DMS 273 treated with DMSO at 0.1 percent for 48 hours (cell line): ENCODE data around the gene VPS35.
"Not testable (repeated sequence)": the region's sequence is repeated elsewhere in the genome, so short reads cannot be mapped to it uniquely, and the experiment has no call there.

Experiments used
- DNase-seq: peaks from one replicate; lab custom pipeline; 2025; lab: John Stamatoyannopoulos, UW

The VPS35 gene

GRCh38 chr16:46712911-46713310, 23.9 kb upstream of the VPS35 start:
- no peak for DNase-seq

- no peak for DNase-seq
Observed at GRCh38 chr16:46711106-46712058, 22.4 kb upstream of the VPS35 start.

- no peak for DNase-seq
Observed at GRCh38 chr16:46709469-46710005, 20.6 kb upstream of the VPS35 start.

GRCh38 chr16:46706642-46707041, 17.7 kb upstream of the VPS35 start:
- DNase-seq, result no peak

GRCh38 chr16:46702030-46702429, 13.1 kb upstream of the VPS35 start:
- no peak for DNase-seq

- no peak for DNase-seq
Observed at GRCh38 chr16:46701615-46702014, 12.6 kb upstream of the VPS35 start.

GRCh38 chr16:46700048-46700447, 11.1 kb upstream of the VPS35 start:
- no peak for DNase-seq

- DNase-seq, result no peak
Observed at GRCh38 chr16:46696957-46697356, 8.0 kb upstream of the VPS35 start.

GRCh38 chr16:46695937-46696336, 7.0 kb upstream of the VPS35 start:
- no peak for DNase-seq

GRCh38 chr16:46693598-46693997, 4.6 kb upstream of the VPS35 start:
- DNase-seq, result no peak

- no peak for DNase-seq
Observed at GRCh38 chr16:46691726-46692125, 2.7 kb upstream of the VPS35 start.

- no peak for DNase-seq
Observed at GRCh38 chr16:46690281-46691178, 1.6 kb upstream of the VPS35 start.

GRCh38 chr16:46689365-46690280, 645 bp upstream of the VPS35 start, which contains the start of gene ORC6:
TSS of gene ORC6 (plus strand) at chr16:46689659. CDS start at chr16:46689706, 47 bp downstream.
- DNase-seq, result peak; percentile 98

GRCh38 chr16:46688101-46688653, 801 bp downstream of the VPS35 start:
- DNase-seq, result no peak

- no peak for DNase-seq
Observed at GRCh38 chr16:46687486-46687885, 1.5 kb downstream of the VPS35 start.

GRCh38 chr16:46686815-46687473, 2.0 kb downstream of the VPS35 start:
- DNase-seq, result no peak

GRCh38 chr16:46681867-46682266, 7.1 kb downstream of the VPS35 start:
- not testable (repeated sequence) for DNase-seq

GRCh38 chr16:46677943-46678342, 11.0 kb downstream of the VPS35 start:
- DNase-seq, result not testable (repeated sequence)

- DNase-seq, result peak; percentile 32
Observed at GRCh38 chr16:46673320-46674013, 15.5 kb downstream of the VPS35 start.

- no peak for DNase-seq
Observed at GRCh38 chr16:46662123-46662522, 26.9 kb downstream of the VPS35 start.
